Nephron progenitor cell (in vitro differentiated cells): ENCODE measurements around the gene SLC20A1.
"Not testable (repeated sequence)": the region's sequence is repeated elsewhere in the genome, so short reads cannot be mapped to it uniquely, and the experiment has no call there.

Experiments used
- DNase-seq: peaks from one replicate; pipeline ENCODE4 v3.0.0; 2021
- H3K27ac Mint-ChIP-seq: 2 replicates; pipeline ENCODE4 v1.8.0; 2021; ENCODE audit warnings: mild to moderate bottlenecking, moderate library complexity, mixed read lengths
- H3K27me3 Mint-ChIP-seq: 2 replicates; pipeline ENCODE4 v1.8.0; 2021; ENCODE audit warnings: mild to moderate bottlenecking, low read depth, mixed read lengths; ENCODE audit not compliant: poor library complexity
- H3K36me3 Mint-ChIP-seq: 2 replicates; pipeline ENCODE4 v1.8.0; 2021; ENCODE audit warnings: low read depth, mixed read lengths
- H3K4me1 Mint-ChIP-seq: 2 replicates; pipeline ENCODE4 v1.8.0; 2021; ENCODE audit warnings: mixed read lengths
- H3K4me3 Mint-ChIP-seq: 2 replicates; pipeline ENCODE4 v1.8.0; 2021; ENCODE audit warnings: mild to moderate bottlenecking, moderate library complexity, mixed read lengths
- H3K9me3 Mint-ChIP-seq: 2 replicates; pipeline ENCODE4 v1.8.0; 2021; ENCODE audit warnings: mild to moderate bottlenecking, moderate library complexity, mixed read lengths
- CTCF ChIP-seq: fragments of 200-600 bp; sonication (generic); IDR thresholded peaks from 2 replicates; pipeline ENCODE4 v1.5.0; 2021; ENCODE audit warnings: antibody characterized with exemption

The SLC20A1 gene

GRCh38 chr2:112699984-112700667 is 54.4 kb downstream of the SLC20A1 start:
- no peak for TF ChIP-seq CTCF
- Mint-ChIP-seq H3K27me3 (peaks cover 27% of the 10 kb centered on the region), H3K36me3 (no peaks in the 10 kb centered on the region), H3K27ac (no peak overlapping the region), H3K4me1 (no peaks in the 10 kb centered on the region), H3K4me3 (no peak overlapping the region), H3K9me3 (no peaks in the 10 kb centered on the region)
- no peak for DNase-seq

GRCh38 chr2:112701052-112701451 is 55.3 kb downstream of the SLC20A1 start:
- Mint-ChIP-seq H3K27ac (no peak overlapping the region), H3K4me1 (no peaks in the 10 kb centered on the region), H3K4me3 (no peak overlapping the region), H3K27me3 (peaks cover 26% of the 10 kb centered on the region), H3K36me3 (no peaks in the 10 kb centered on the region), H3K9me3 (no peaks in the 10 kb centered on the region)
- DNase-seq, result no peak
- TF ChIP-seq CTCF, result no peak

GRCh38 chr2:112703684-112704083 is 57.9 kb downstream of the SLC20A1 start:
- Mint-ChIP-seq H3K36me3 (no peaks in the 10 kb centered on the region), H3K27ac (no peak overlapping the region), H3K9me3 (no peaks in the 10 kb centered on the region), H3K4me3 (no peak overlapping the region), H3K4me1 (no peaks in the 10 kb centered on the region), H3K27me3 (peaks cover 23% of the 10 kb centered on the region)
- no peak for TF ChIP-seq CTCF
- DNase-seq, result no peak

GRCh38 chr2:112705575-112705974 is 59.8 kb downstream of the SLC20A1 start:
- no peaks in the 10 kb centered on the region for H3K36me3 Mint-ChIP-seq
- no peaks in the 10 kb centered on the region for H3K9me3 Mint-ChIP-seq
- H3K4me3 Mint-ChIP-seq, result no peak overlapping the region
- no peak for TF ChIP-seq CTCF
- peaks cover 20% of the 10 kb centered on the region for H3K27me3 Mint-ChIP-seq
- no peaks in the 10 kb centered on the region for H3K4me1 Mint-ChIP-seq
- no peak for DNase-seq
- no peak overlapping the region for H3K27ac Mint-ChIP-seq

- H3K4me1 Mint-ChIP-seq, result no peaks in the 10 kb centered on the region
- no peak overlapping the region for H3K27ac Mint-ChIP-seq
- no peaks in the 10 kb centered on the region for H3K9me3 Mint-ChIP-seq
- H3K27me3 Mint-ChIP-seq, result peaks cover 18% of the 10 kb centered on the region
- H3K4me3 Mint-ChIP-seq, result no peak overlapping the region
- no peak for TF ChIP-seq CTCF
- DNase-seq, result no peak
- H3K36me3 Mint-ChIP-seq, result no peaks in the 10 kb centered on the region
Measured at GRCh38 chr2:112706170-112706664, 60.5 kb downstream of the SLC20A1 start.

- DNase-seq, result not testable (repeated sequence)
Measured at GRCh38 chr2:112706947-112707346, 61.2 kb downstream of the SLC20A1 start.

More at GRCh38 chr2:112706947-112707346, 61.2 kb downstream of the SLC20A1 start:
- H3K27me3 Mint-ChIP-seq, result peaks cover 19% of the 10 kb centered on the region
- H3K4me1 Mint-ChIP-seq, H3K4me3 Mint-ChIP-seq, H3K9me3 Mint-ChIP-seq, H3K27ac Mint-ChIP-seq, H3K36me3 Mint-ChIP-seq: not testable (repeated sequence)
